PC-9 (cell line): Measurements from ENCODE around the gene DNA2.

Experiments used
- CTCF ChIP-seq: fragments of 200-600 bp; sonication (generic); conservative IDR thresholded peaks from 2 replicates; pipeline ENCODE4 v1.6.1; 2017; ENCODE audit warnings: mixed run types, antibody characterized with exemption, mild to moderate bottlenecking, moderate library complexity
- EZH2 ChIP-seq: fragments of 200-600 bp; sonication (generic); IDR thresholded peaks from 2 replicates; pipeline ENCODE4 v1.8.0; 2017; ENCODE audit warnings: antibody characterized with exemption, low read depth

DNA sequence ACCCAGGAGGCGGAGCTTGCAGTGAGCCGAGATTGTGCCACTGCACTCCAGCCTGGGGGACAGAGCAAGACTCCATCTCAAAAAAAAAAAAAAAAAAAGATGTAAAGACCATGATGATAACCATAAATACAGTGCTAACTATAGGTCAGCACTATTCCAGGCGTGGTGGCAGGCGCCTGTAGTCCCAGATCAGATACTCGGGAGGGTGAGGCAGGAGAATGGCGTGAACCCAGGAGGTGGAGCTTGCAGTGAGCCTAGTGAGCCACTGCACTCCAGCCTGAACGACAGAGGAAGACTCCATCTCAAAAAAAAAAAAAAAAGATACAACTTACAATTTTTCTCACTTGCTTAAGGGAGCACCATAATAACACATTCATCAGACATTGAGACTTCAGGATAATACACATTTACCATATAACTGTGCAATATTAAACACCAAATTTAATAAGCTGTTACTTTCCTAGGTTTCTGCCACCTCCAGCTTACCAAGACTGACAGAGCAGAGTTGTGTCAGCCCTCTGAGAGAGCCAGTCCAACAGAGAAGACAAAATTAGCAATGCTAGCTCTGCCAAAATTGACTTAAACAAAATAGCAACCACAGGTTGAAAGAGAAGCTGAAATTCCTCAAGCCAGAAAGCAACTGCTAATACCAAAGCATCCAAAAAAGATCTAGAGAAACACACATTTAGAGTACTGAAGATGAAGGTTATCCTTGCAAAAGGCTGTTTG is 8.2 kb downstream of the DNA2 start:
- TF ChIP-seq EZH2 (no peak), CTCF (no peak)
